ENCODE results near the gene ZNF277. TPM values are rescaled to one million over a fixed set of nuclear protein-coding genes. Genes with fewer than 3 reads are reported as not detected.

ZNF277 gene
- total and polyA plus RNA-seq, 2 experiments from 2014 or later = 10.0 to 34.6 TPM

DNA sequence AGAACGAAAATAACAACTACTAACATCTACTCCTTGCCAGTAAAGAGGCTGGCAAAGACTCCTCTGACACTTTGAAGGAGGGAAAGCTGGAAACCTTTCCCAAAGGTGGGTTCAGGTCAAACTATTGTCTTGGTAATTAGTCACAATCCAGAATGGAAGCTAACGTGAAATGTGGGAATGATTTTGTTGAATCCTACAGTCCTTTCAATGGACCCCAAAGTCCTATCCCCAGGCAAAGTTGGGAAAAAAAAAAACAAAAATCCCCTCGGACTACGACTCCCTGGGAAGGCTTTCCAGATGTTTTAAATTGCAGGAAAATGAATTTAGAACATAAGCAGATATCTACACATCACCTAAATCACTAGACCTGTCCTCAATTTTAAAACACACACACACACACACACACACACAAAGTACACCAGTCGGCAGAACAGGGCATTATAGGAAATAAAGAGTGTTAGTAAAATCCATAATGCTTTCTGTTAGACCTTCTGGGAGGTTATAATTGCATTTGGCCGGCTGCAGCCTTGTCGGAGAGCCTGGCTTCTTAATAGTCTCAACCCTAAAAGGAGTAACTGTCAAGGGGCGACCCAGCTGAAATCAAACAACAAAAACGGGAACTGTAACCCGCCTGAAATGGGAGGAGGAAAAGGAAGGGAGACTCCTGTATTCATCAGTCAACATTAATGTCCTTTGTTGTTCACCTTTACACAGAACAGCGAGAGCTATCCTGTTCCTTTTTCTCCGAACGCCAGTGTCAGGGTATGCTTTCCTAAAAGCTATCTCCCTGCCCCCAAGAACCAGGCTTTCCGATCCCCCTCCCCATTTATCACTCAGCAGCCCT, 1.8 kb upstream of the ZNF277 start:
- peak overlapping the region; percentile 64 for H3K27ac ChIP-seq
- TF ChIP-seq, protein P1, sequence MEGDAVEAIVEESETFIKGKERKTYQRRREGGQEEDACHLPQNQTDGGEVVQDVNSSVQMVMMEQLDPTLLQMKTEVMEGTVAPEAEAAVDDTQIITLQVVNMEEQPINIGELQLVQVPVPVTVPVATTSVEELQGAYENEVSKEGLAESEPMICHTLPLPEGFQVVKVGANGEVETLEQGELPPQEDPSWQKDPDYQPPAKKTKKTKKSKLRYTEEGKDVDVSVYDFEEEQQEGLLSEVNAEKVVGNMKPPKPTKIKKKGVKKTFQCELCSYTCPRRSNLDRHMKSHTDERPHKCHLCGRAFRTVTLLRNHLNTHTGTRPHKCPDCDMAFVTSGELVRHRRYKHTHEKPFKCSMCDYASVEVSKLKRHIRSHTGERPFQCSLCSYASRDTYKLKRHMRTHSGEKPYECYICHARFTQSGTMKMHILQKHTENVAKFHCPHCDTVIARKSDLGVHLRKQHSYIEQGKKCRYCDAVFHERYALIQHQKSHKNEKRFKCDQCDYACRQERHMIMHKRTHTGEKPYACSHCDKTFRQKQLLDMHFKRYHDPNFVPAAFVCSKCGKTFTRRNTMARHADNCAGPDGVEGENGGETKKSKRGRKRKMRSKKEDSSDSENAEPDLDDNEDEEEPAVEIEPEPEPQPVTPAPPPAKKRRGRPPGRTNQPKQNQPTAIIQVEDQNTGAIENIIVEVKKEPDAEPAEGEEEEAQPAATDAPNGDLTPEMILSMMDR (IDR thresholded peaks at IDR 0.05; ENCODE audit: poor library complexity) = no peak
- no peak for TF ChIP-seq EZH2phosphoT487 (IDR thresholded peaks at IDR 0.05; ENCODE audit: low read depth, severe bottlenecking, unreplicated experiment)
- no peak for TF ChIP-seq EZH2 (IDR thresholded peaks at IDR 0.05; ENCODE audit: borderline replicate concordance)

DNA sequence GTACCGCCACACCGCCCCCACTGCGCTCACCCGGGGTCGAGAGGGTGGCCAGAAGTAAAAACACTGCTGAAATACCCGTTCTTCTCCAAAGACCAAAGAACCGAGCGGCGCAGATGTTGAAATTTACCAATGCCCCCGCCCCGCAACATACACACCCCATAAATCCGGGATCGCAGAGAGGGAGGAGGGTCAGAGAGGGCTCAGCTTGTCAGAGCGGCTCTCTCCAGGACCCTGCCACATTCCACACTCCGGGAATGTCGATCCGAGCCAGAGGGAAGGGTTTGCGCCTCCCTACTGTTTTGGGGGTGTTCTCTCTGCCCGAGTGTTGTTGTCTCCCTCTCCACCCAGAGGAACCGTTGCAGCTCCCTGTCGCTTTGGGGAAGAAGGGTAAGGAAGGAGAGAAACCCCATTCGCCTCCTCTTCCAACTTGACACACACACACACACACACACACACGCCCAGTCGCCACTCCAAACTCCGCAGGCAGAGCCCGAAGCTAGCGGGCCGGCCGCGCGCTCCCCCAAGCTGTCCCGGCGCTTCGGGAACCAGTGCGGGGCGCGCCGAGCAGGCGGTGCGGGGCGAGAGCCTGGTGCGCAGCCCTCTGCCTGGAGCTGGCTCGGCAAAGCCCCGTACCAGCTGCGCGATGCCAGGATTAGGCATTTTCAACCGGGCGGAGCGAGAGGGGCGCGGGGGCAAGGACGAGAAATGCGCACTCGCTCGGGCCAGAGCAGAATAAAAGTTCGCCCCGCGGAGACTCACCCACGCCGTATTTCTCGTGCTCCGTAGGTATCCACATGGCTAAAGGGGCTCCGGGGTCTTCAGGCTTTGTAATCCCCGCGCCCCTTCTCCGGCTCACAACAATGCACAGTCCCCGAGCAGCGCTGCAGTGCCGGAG, 905 bp upstream of the ZNF277 start:
- peaks cover 8% of the 10 kb centered on the region for H3K4me1 ChIP-seq (ENCODE audit: insufficient read depth)
- peak overlapping the region; percentile 64 for H3K27ac ChIP-seq
- no peaks in the 10 kb centered on the region for H3K9me2 ChIP-seq (replicated peaks; ENCODE audit: insufficient read depth)
- under 1% methylated on average over 69 of the region's 69 CpGs for WGBS (ENCODE audit: low lambda C conversion rate, missing lambda C conversion rate)
- H3K9me3 ChIP-seq (ENCODE audit: low read depth) = no peaks in the 10 kb centered on the region
- H3K27me3 ChIP-seq = no peaks in the 10 kb centered on the region
- H3K4me2 ChIP-seq = peak overlapping the region; percentile 86
- no peaks in the 10 kb centered on the region for H4K20me1 ChIP-seq (ENCODE audit: insufficient read depth, poor library complexity, severe bottlenecking)
- peak overlapping the region; percentile 79 for H2AFZ ChIP-seq
- peaks cover 81% of the 10 kb centered on the region for H3K79me2 ChIP-seq
- DNase-seq (ENCODE audit: low spot score) = peak; percentile 71
- H3K4me3 ChIP-seq = peak overlapping the region; percentile 89
- TF ChIP-seq, protein P1 (IDR thresholded peaks at IDR 0.05; ENCODE audit: poor library complexity) = no peak
- TF ChIP-seq EZH2 (IDR thresholded peaks at IDR 0.05; ENCODE audit: borderline replicate concordance) (no peak), EZH2phosphoT487 (IDR thresholded peaks at IDR 0.05; ENCODE audit: low read depth, severe bottlenecking, unreplicated experiment) (no peak)
- no peaks in the 10 kb centered on the region for H3K36me3 ChIP-seq (replicated peaks; ENCODE audit: insufficient read depth, low read depth)

More for the DNA sequence above, 1.8 kb upstream of the ZNF277 start:
- H3K36me3 ChIP-seq (replicated peaks; ENCODE audit: insufficient read depth, low read depth) = no peaks in the 10 kb centered on the region
- H3K4me1 ChIP-seq (ENCODE audit: insufficient read depth) = peaks cover 8% of the 10 kb centered on the region
- peak overlapping the region; percentile 86 for H3K4me2 ChIP-seq
- H3K9me2 ChIP-seq (replicated peaks; ENCODE audit: insufficient read depth) = no peaks in the 10 kb centered on the region
- peak; percentile 8 for DNase-seq (ENCODE audit: low spot score)
- peak overlapping the region; percentile 79 for H2AFZ ChIP-seq
- no peaks in the 10 kb centered on the region for H3K9me3 ChIP-seq (ENCODE audit: low read depth)
- H4K20me1 ChIP-seq (ENCODE audit: insufficient read depth, poor library complexity, severe bottlenecking) = no peaks in the 10 kb centered on the region
- under 1% methylated on average over 14 of the region's 14 CpGs for WGBS (ENCODE audit: low lambda C conversion rate, missing lambda C conversion rate)
- peaks cover 81% of the 10 kb centered on the region for H3K79me2 ChIP-seq
- peak overlapping the region; percentile 89 for H3K4me3 ChIP-seq
- no peaks in the 10 kb centered on the region for H3K27me3 ChIP-seq

DNA sequence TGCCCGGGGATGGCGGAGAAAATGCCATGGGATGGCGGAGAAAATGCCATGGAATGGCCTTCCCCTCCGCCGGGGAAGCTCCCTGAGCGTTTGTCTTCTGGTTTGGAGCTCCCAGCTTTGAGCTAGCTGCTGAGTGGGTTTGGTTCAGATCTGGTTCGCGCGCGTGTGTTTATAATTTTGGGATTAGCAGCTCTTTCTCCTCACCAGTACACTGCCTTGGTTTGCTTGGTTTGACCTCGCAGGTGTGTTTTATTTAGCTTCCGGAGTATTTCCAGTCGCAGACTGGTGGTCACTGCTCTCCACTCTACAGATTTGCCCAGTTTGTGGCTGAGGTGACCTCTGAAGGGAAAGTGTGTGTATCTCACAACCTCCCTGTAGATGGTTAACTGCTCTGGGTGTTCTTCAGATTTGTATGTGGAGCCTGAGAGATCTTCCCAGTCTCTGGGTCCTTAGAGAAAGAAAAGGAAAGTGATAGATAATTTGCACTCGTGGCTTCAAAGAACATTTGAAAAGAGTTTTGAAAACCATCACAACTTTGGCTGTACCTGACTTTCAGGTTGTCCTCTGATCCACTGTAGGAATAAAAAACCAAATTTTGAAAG, 597 bp downstream of the ZNF277 start:
- Histone ChIP-seq H3K9me2 (replicated peaks; ENCODE audit: insufficient read depth) (no peaks in the 10 kb centered on the region), H3K36me3 (replicated peaks; ENCODE audit: insufficient read depth, low read depth) (no peaks in the 10 kb centered on the region), H2AFZ (peak overlapping the region; percentile 74), H3K4me2 (peak overlapping the region; percentile 84), H3K4me3 (peak overlapping the region; percentile 60), H3K4me1 (ENCODE audit: insufficient read depth) (peaks cover 11% of the 10 kb centered on the region), H3K79me2 (peaks cover 75% of the 10 kb centered on the region), H3K9me3 (ENCODE audit: low read depth) (no peaks in the 10 kb centered on the region), H3K27ac (peak overlapping the region; percentile 67), H4K20me1 (ENCODE audit: insufficient read depth, poor library complexity, severe bottlenecking) (no peaks in the 10 kb centered on the region), H3K27me3 (no peaks in the 10 kb centered on the region)
- TF ChIP-seq, protein P1 (IDR thresholded peaks at IDR 0.05; ENCODE audit: poor library complexity) = no peak
- TF ChIP-seq EZH2 (IDR thresholded peaks at IDR 0.05; ENCODE audit: borderline replicate concordance) = no peak
- TF ChIP-seq EZH2phosphoT487 (IDR thresholded peaks at IDR 0.05; ENCODE audit: low read depth, severe bottlenecking, unreplicated experiment) = no peak
- under 1% methylated on average over 14 of the region's 14 CpGs for WGBS (ENCODE audit: low lambda C conversion rate, missing lambda C conversion rate)
- no peak for DNase-seq (ENCODE audit: low spot score)

Data from hepatocyte (in vitro differentiated cells).